ENCODE results near the gene ANKRD36B.
"Not testable (repeated sequence)": the region's sequence is repeated elsewhere in the genome, so short reads cannot be mapped to it uniquely, and the experiment has no call there.

GRCh38 chr2:97608745-97609144, 19.1 kb upstream of the ANKRD36B start:
- not testable (repeated sequence) for TF ChIP-seq CTCF (IDR thresholded peaks at IDR 0.05; ENCODE audit: extremely low read depth in 1 of 2, insufficient read depth in 1 of 2, low read depth in 1 of 2, low read length in 2 of 2); POLR2A (IDR thresholded peaks at IDR 0.05; ENCODE audit: low read depth, low read length); EZH2 (IDR thresholded peaks at IDR 0.05; ENCODE audit: borderline replicate concordance, low read depth, low read length, severe bottlenecking); JUN (IDR thresholded peaks at IDR 0.05; ENCODE audit: borderline replicate concordance, insufficient read depth, insufficient read length, low read depth); MAX (IDR thresholded peaks at IDR 0.05; ENCODE audit: insufficient read depth, insufficient read length); POLR2AphosphoS5 (IDR thresholded peaks at IDR 0.05; ENCODE audit: insufficient read depth, low read depth, low read length); MYC (IDR thresholded peaks at IDR 0.05; ENCODE audit: low read depth, low read length)
